ENCODE measurements around the gene ADCY1.
"Not testable (repeated sequence)": the region's sequence is repeated elsewhere in the genome, so short reads cannot be mapped to it uniquely, and the experiment has no call there.

ADCY1 gene

GRCh38 chr7:45768516-45769394 lies 194.6 kb downstream of the ADCY1 start:
- DNase-seq: peak; percentile 94

- not testable (repeated sequence) for DNase-seq
Observed at GRCh38 chr7:45769626-45770025, 195.5 kb downstream of the ADCY1 start.
